ENCODE data around the gene MFNG. TPM values are rescaled to one million over a fixed set of nuclear protein-coding genes. Genes with fewer than 3 reads are reported as not detected.
"Not testable (repeated sequence)": the region's sequence is repeated elsewhere in the genome, so short reads cannot be mapped to it uniquely, and the experiment has no call there.

The MFNG gene
- total and polyA plus RNA-seq, 5 donors from 2014 or later, result 148 to 340 (median 326) TPM

- Mint-ChIP-seq H3K27ac (no peak overlapping the region), H3K4me1 (peaks cover 0 to 23% (median 13%) of the 10 kb centered on the region in 4 donors), H3K9me3 (no peaks in the 10 kb centered on the region), H3K36me3 (peaks cover 33% of the 10 kb centered on the region), H3K4me3 (no peak overlapping the region), H3K27me3 (no peaks in the 10 kb centered on the region)
- no peaks in the 10 kb centered on the region for H3K27me3 ChIP-seq (ENCODE audit: control insufficient read depth, insufficient read depth, low read length)
- peak in 1 of 3 donors; percentile 37 for DNase-seq
- H3K4me1 ChIP-seq (ENCODE audit: control insufficient read depth, insufficient read depth, low read length, poor library complexity, severe bottlenecking), result no peaks in the 10 kb centered on the region
- H3K4me3 ChIP-seq (ENCODE audit: low read depth, low read length), result no peak overlapping the region
- H3K9me3 ChIP-seq (ENCODE audit: control insufficient read depth in 2 of 2, low read length in 2 of 2), result no peaks in the 10 kb centered on the region
- no peak overlapping the region for H3K27ac ChIP-seq (ENCODE audit: insufficient read depth, low read length, poor library complexity, severe bottlenecking)
- peak in 1 of 2 donors; percentile 32 for ATAC-seq (ENCODE audit: low read depth in 2 of 2)
- peaks cover 70% of the 10 kb centered on the region for H3K36me3 ChIP-seq (ENCODE audit: control insufficient read depth, insufficient read depth, low read length)
These were observed 13.7 kb downstream of the MFNG start for GRCh38 chr22:37472418-37473006.

- Mint-ChIP-seq H3K27ac (no peak overlapping the region), H3K27me3 (no peaks in the 10 kb centered on the region), H3K4me1 (peaks cover 0 to 23% (median 13%) of the 10 kb centered on the region in 4 donors), H3K9me3 (no peaks in the 10 kb centered on the region), H3K36me3 (peaks cover 27% of the 10 kb centered on the region), H3K4me3 (no peak overlapping the region)
- DNase-seq, result no peak
- Histone ChIP-seq H3K27ac (ENCODE audit: insufficient read depth, low read length, poor library complexity, severe bottlenecking) (no peak overlapping the region), H3K27me3 (ENCODE audit: control insufficient read depth, insufficient read depth, low read length) (no peaks in the 10 kb centered on the region), H3K9me3 (ENCODE audit: control insufficient read depth in 2 of 2, low read length in 2 of 2) (no peaks in the 10 kb centered on the region), H3K36me3 (ENCODE audit: control insufficient read depth, insufficient read depth, low read length) (peaks cover 71% of the 10 kb centered on the region), H3K4me3 (ENCODE audit: low read depth, low read length) (no peak overlapping the region), H3K4me1 (ENCODE audit: control insufficient read depth, insufficient read depth, low read length, poor library complexity, severe bottlenecking) (no peaks in the 10 kb centered on the region)
- ATAC-seq (ENCODE audit: low read depth in 2 of 2), result no peak
These were observed 14.3 kb downstream of the MFNG start for GRCh38 chr22:37471727-37472417.

GRCh38 chr22:37470087-37470445 lies 16.1 kb downstream of the MFNG start:
- no peak for ATAC-seq (ENCODE audit: low read depth in 2 of 2)
- peaks cover 74% of the 10 kb centered on the region for H3K36me3 ChIP-seq (ENCODE audit: control insufficient read depth, insufficient read depth, low read length)
- DNase-seq, result no peak
- Mint-ChIP-seq H3K4me1 (peaks cover 0 to 19% (median 17%) of the 10 kb centered on the region in 4 donors), H3K4me3 (no peak overlapping the region), H3K9me3 (no peaks in the 10 kb centered on the region), H3K27ac (peak overlapping the region in 1 of 3 donors; percentile 21), H3K36me3 (peaks cover 41% of the 10 kb centered on the region), H3K27me3 (no peaks in the 10 kb centered on the region)
- no peaks in the 10 kb centered on the region for H3K9me3 ChIP-seq (ENCODE audit: control insufficient read depth in 2 of 2, low read length in 2 of 2)
- no peak overlapping the region for H3K4me3 ChIP-seq (ENCODE audit: low read depth, low read length)
- H3K27me3 ChIP-seq (ENCODE audit: control insufficient read depth, insufficient read depth, low read length), result no peaks in the 10 kb centered on the region
- no peak overlapping the region for H3K27ac ChIP-seq (ENCODE audit: insufficient read depth, low read length, poor library complexity, severe bottlenecking)
- no peaks in the 10 kb centered on the region for H3K4me1 ChIP-seq (ENCODE audit: control insufficient read depth, insufficient read depth, low read length, poor library complexity, severe bottlenecking)

- H3K27me3 ChIP-seq (ENCODE audit: control insufficient read depth, insufficient read depth, low read length), result no peaks in the 10 kb centered on the region
- no peak for DNase-seq
- H3K4me3 Mint-ChIP-seq, result no peak overlapping the region
- no peaks in the 10 kb centered on the region for H3K9me3 Mint-ChIP-seq
- H3K36me3 ChIP-seq (ENCODE audit: control insufficient read depth, insufficient read depth, low read length), result peaks cover 71% of the 10 kb centered on the region
- no peaks in the 10 kb centered on the region for H3K27me3 Mint-ChIP-seq
- no peak overlapping the region for H3K4me3 ChIP-seq (ENCODE audit: low read depth, low read length)
- H3K36me3 Mint-ChIP-seq, result peaks cover 41% of the 10 kb centered on the region
- H3K4me1 Mint-ChIP-seq, result peaks cover 2 to 17% (median 16%) of the 10 kb centered on the region in 4 donors
- ATAC-seq (ENCODE audit: low read depth in 2 of 2), result no peak
- no peaks in the 10 kb centered on the region for H3K9me3 ChIP-seq (ENCODE audit: control insufficient read depth in 2 of 2, low read length in 2 of 2)
- H3K4me1 ChIP-seq (ENCODE audit: control insufficient read depth, insufficient read depth, low read length, poor library complexity, severe bottlenecking), result no peaks in the 10 kb centered on the region
- no peak overlapping the region for H3K27ac ChIP-seq (ENCODE audit: insufficient read depth, low read length, poor library complexity, severe bottlenecking)
- H3K27ac Mint-ChIP-seq, result no peak overlapping the region
These were observed 16.6 kb downstream of the MFNG start for GRCh38 chr22:37469416-37470086.

GRCh38 chr22:37468201-37468695 lies 17.9 kb downstream of the MFNG start:
- H3K27ac ChIP-seq (ENCODE audit: insufficient read depth, low read length, poor library complexity, severe bottlenecking); H3K9me3 ChIP-seq (ENCODE audit: control insufficient read depth in 2 of 2, low read length in 2 of 2); H3K4me3 ChIP-seq (ENCODE audit: low read depth, low read length); H3K27me3 ChIP-seq (ENCODE audit: control insufficient read depth, insufficient read depth, low read length); ATAC-seq (ENCODE audit: low read depth in 2 of 2); DNase-seq; H3K9me3 Mint-ChIP-seq; H3K27ac Mint-ChIP-seq; H3K4me3 Mint-ChIP-seq; H3K27me3 Mint-ChIP-seq; H3K4me1 ChIP-seq (ENCODE audit: control insufficient read depth, insufficient read depth, low read length, poor library complexity, severe bottlenecking): not testable (repeated sequence)
- Mint-ChIP-seq H3K4me1 (peaks cover 5 to 20% (median 18%) of the 10 kb centered on the region in 4 donors), H3K36me3 (peaks cover 39% of the 10 kb centered on the region)
- peaks cover 58% of the 10 kb centered on the region for H3K36me3 ChIP-seq (ENCODE audit: control insufficient read depth, insufficient read depth, low read length)

- Mint-ChIP-seq H3K36me3 (peaks cover 45% of the 10 kb centered on the region), H3K27ac (peak overlapping the region in 1 of 3 donors; percentile 86), H3K27me3 (no peaks in the 10 kb centered on the region), H3K4me3 (peak overlapping the region in 1 of 4 donors; percentile 78), H3K4me1 (peaks cover 5 to 17% (median 14%) of the 10 kb centered on the region in 4 donors), H3K9me3 (no peaks in the 10 kb centered on the region)
- H3K36me3 ChIP-seq (ENCODE audit: control insufficient read depth, insufficient read depth, low read length), result peaks cover 51% of the 10 kb centered on the region
- no peaks in the 10 kb centered on the region for H3K27me3 ChIP-seq (ENCODE audit: control insufficient read depth, insufficient read depth, low read length)
- ATAC-seq (ENCODE audit: low read depth in 2 of 2) (no peak), DNase-seq (no peak)
- H3K4me3 ChIP-seq (ENCODE audit: low read depth, low read length), result no peak overlapping the region
- no peak overlapping the region for H3K27ac ChIP-seq (ENCODE audit: insufficient read depth, low read length, poor library complexity, severe bottlenecking)
- H3K4me1 ChIP-seq (ENCODE audit: control insufficient read depth, insufficient read depth, low read length, poor library complexity, severe bottlenecking), result no peaks in the 10 kb centered on the region
- no peaks in the 10 kb centered on the region for H3K9me3 ChIP-seq (ENCODE audit: control insufficient read depth in 2 of 2, low read length in 2 of 2)
These were observed 18.7 kb downstream of the MFNG start for GRCh38 chr22:37467391-37467955.

- Mint-ChIP-seq H3K9me3 (no peaks in the 10 kb centered on the region), H3K4me1 (peaks cover 5 to 13% (median 9%) of the 10 kb centered on the region in 4 donors), H3K27ac (peak overlapping the region in 1 of 3 donors; percentile 26), H3K27me3 (no peaks in the 10 kb centered on the region), H3K4me3 (no peak overlapping the region), H3K36me3 (peaks cover 47% of the 10 kb centered on the region)
- no peak for ATAC-seq (ENCODE audit: low read depth in 2 of 2)
- peaks cover 27% of the 10 kb centered on the region for H3K36me3 ChIP-seq (ENCODE audit: control insufficient read depth, insufficient read depth, low read length)
- no peaks in the 10 kb centered on the region for H3K27me3 ChIP-seq (ENCODE audit: control insufficient read depth, insufficient read depth, low read length)
- no peaks in the 10 kb centered on the region for H3K9me3 ChIP-seq (ENCODE audit: control insufficient read depth in 2 of 2, low read length in 2 of 2)
- H3K27ac ChIP-seq (ENCODE audit: insufficient read depth, low read length, poor library complexity, severe bottlenecking), result no peak overlapping the region
- H3K4me1 ChIP-seq (ENCODE audit: control insufficient read depth, insufficient read depth, low read length, poor library complexity, severe bottlenecking), result no peaks in the 10 kb centered on the region
- H3K4me3 ChIP-seq (ENCODE audit: low read depth, low read length), result no peak overlapping the region
- no peak for DNase-seq
These were observed 22.0 kb downstream of the MFNG start for GRCh38 chr22:37464181-37464580.
